HG02763 (cell line): Measurements from ENCODE around the gene DISP2.

Source experiments
- ATAC-seq: cut with Tn5 transposase; IDR thresholded peaks from one replicate; pipeline ENCODE4 v1.9.1; 2021; ENCODE audit warnings: mild to moderate bottlenecking, moderate library complexity; ENCODE audit not compliant: unreplicated experiment

The DISP2 gene

GRCh38 chr15:40418126-40418525 is 60.1 kb downstream of the DISP2 start:
- no peak for ATAC-seq

GRCh38 chr15:40420071-40420713 is 62.2 kb downstream of the DISP2 start:
- no peak for ATAC-seq

GRCh38 chr15:40420793-40421192 is 62.8 kb downstream of the DISP2 start:
- no peak for ATAC-seq

GRCh38 chr15:40421246-40422157 is 63.5 kb downstream of the DISP2 start:
- ATAC-seq = no peak

GRCh38 chr15:40424483-40425115 is 66.6 kb downstream of the DISP2 start:
- no peak for ATAC-seq

GRCh38 chr15:40425681-40426080 is 67.7 kb downstream of the DISP2 start:
- no peak for ATAC-seq

GRCh38 chr15:40427188-40427587 is 69.2 kb downstream of the DISP2 start:
- ATAC-seq = no peak

- no peak for ATAC-seq
Measured at GRCh38 chr15:40428185-40428584, 70.2 kb downstream of the DISP2 start.
